GM10847 (cell line): ENCODE data around the gene OGT.

Experiments used
- POLR2A ChIP-seq: IDR thresholded peaks from 2 replicates; pipeline ENCODE4 v1.6.1; 2011; ENCODE audit not compliant: insufficient read length; ENCODE audit errors: extremely low read depth

Gene OGT

GRCh38 chrX:71616672-71617529 lies 84.0 kb downstream of the OGT start:
- no peak for TF ChIP-seq POLR2A

- TF ChIP-seq POLR2A: no peak
These were observed 84.8 kb downstream of the OGT start for GRCh38 chrX:71617742-71618141.

GRCh38 chrX:71618303-71618721 lies 85.4 kb downstream of the OGT start, which contains the start of gene CXCR3:
TSS of gene CXCR3 (minus strand) at chrX:71618511. CDS start at chrX:71618449, 62 bp downstream.
- TF ChIP-seq POLR2A: no peak

GRCh38 chrX:71618787-71619186 lies 85.9 kb downstream of the OGT start:
- no peak for TF ChIP-seq POLR2A

GRCh38 chrX:71619193-71619592 lies 86.3 kb downstream of the OGT start:
- TF ChIP-seq POLR2A: no peak

GRCh38 chrX:71619986-71620385 lies 87.1 kb downstream of the OGT start:
- no peak for TF ChIP-seq POLR2A

- no peak for TF ChIP-seq POLR2A
These were observed 88.7 kb downstream of the OGT start for GRCh38 chrX:71621603-71622002.

- TF ChIP-seq POLR2A: no peak
These were observed 89.2 kb downstream of the OGT start for GRCh38 chrX:71622032-71622575.

- TF ChIP-seq POLR2A: no peak
These were observed 89.9 kb downstream of the OGT start for GRCh38 chrX:71622576-71623450.

GRCh38 chrX:71623714-71624113 lies 90.8 kb downstream of the OGT start:
- no peak for TF ChIP-seq POLR2A

GRCh38 chrX:71625471-71625870 lies 92.6 kb downstream of the OGT start:
- TF ChIP-seq POLR2A: no peak
